C4-2B (cell line): ENCODE results near the gene COMMD7.

Experiments
- CTCF ChIP-seq: fragments of 450-650 bp; conservative IDR thresholded peaks from 2 replicates; pipeline ENCODE4 v1.5.1; 2017; ENCODE audit warnings: mild to moderate bottlenecking
- ZFX ChIP-seq: fragments of 450-650 bp; IDR thresholded peaks from 2 replicates; pipeline ENCODE4 v1.6.1; 2017

GRCh38 chr20:32731882-32732266 is 11.4 kb downstream of the COMMD7 start:
- TF ChIP-seq CTCF (no peak), ZFX (no peak)
